Left ventricle myocardium inferior (tissue), 1 donor: Measurements from ENCODE around the gene NCOA1. TPM values are rescaled to one million over a fixed set of nuclear protein-coding genes. Genes with fewer than 3 reads are reported as not detected.
"Not testable (repeated sequence)": the region's sequence is repeated elsewhere in the genome, so short reads cannot be mapped to it uniquely, and the experiment has no call there.

Experiments
- DNase-seq: peaks from one replicate; pipeline ENCODE4 v3.0.0-alpha.2; 2020
- H3K27ac ChIP-seq: fragments of 200-600 bp; replicated peaks from 2 replicates; pipeline ENCODE4 v1.8.0; 2021
- H3K27me3 ChIP-seq: fragments of 200-600 bp; 2 replicates; pipeline ENCODE4 v1.8.0; 2021; ENCODE audit warnings: low read depth
- H3K36me3 ChIP-seq: fragments of 200-600 bp; 2 replicates; pipeline ENCODE4 v1.8.0; 2021
- H3K4me1 ChIP-seq: fragments of 200-600 bp; 2 replicates; pipeline ENCODE4 v1.8.0; 2021
- H3K4me3 ChIP-seq: fragments of 200-600 bp; 2 replicates; pipeline ENCODE4 v1.8.0; 2021; ENCODE audit warnings: mild to moderate bottlenecking, moderate library complexity
- H3K9me3 ChIP-seq: fragments of 200-600 bp; replicated peaks from 2 replicates; pipeline ENCODE4 v1.8.0; 2021
- CTCF ChIP-seq: fragments of 200-600 bp; IDR thresholded peaks from 2 replicates; pipeline ENCODE4 v1.8.0; 2021; ENCODE audit warnings: antibody characterized with exemption, mild to moderate bottlenecking, borderline replicate concordance
- intact Hi-C: fragments of 100-400 bp; cut with micrococcal nuclease; formaldehyde crosslinking; loops from one replicate; pipeline ENCODE4 v1.11.0; 2022
- total RNA-seq: library from RNA; stranded (reverse); fragmentation: NEBNext Ultra II Directional; extraction: Animal tissue kit (Norgen Biotek cat#: 25700); gene quantifications from one replicate; pipeline ENCODE4 v1.2.1, GENCODE V29; 2021
- donor health status: DM: no; HTN: yes; CAD: no; lungs with severe emphysema.

The NCOA1 gene
- total RNA-seq, 1 donor from 2014 or later: 26.9 TPM

- TF ChIP-seq CTCF: no peak
- Histone ChIP-seq H3K36me3 (peaks cover 6% of the 10 kb centered on the region), H3K27me3 (no peaks in the 10 kb centered on the region), H3K4me3 (peak overlapping the region; percentile 79), H3K27ac (peak overlapping the region; percentile 99), H3K9me3 (no peaks in the 10 kb centered on the region), H3K4me1 (peaks cover 21% of the 10 kb centered on the region)
- intact Hi-C loops: no loop called here
- DNase-seq: no peak
Measured at GRCh38 chr2:24793761-24794435, 302.8 kb downstream of the NCOA1 start.

GRCh38 chr2:24797644-24798043 is 306.6 kb downstream of the NCOA1 start:
- Histone ChIP-seq H3K36me3 (peaks cover 4% of the 10 kb centered on the region), H3K9me3 (peaks cover 4% of the 10 kb centered on the region), H3K27ac (no peak overlapping the region), H3K4me3 (no peak overlapping the region), H3K4me1 (peaks cover 11% of the 10 kb centered on the region), H3K27me3 (no peaks in the 10 kb centered on the region)
- intact Hi-C loops: no loop called here
- DNase-seq: no peak
- TF ChIP-seq CTCF: no peak

GRCh38 chr2:24800487-24800886 is 309.4 kb downstream of the NCOA1 start:
- H3K4me1 ChIP-seq, H3K4me3 ChIP-seq, H3K27me3 ChIP-seq, H3K9me3 ChIP-seq, H3K27ac ChIP-seq, intact Hi-C loops, DNase-seq, H3K36me3 ChIP-seq: not testable (repeated sequence)

- H3K27me3 ChIP-seq, H3K4me3 ChIP-seq, intact Hi-C loops, H3K4me1 ChIP-seq, DNase-seq, H3K27ac ChIP-seq: not testable (repeated sequence)
- H3K9me3 ChIP-seq: peaks cover 18% of the 10 kb centered on the region
- peaks cover 12% of the 10 kb centered on the region for H3K36me3 ChIP-seq
Measured at GRCh38 chr2:24805811-24806660, 315.0 kb downstream of the NCOA1 start.

GRCh38 chr2:24806661-24807036 is 315.6 kb downstream of the NCOA1 start:
- Histone ChIP-seq H3K27ac (no peak overlapping the region), H3K9me3 (peaks cover 16% of the 10 kb centered on the region), H3K36me3 (peaks cover 12% of the 10 kb centered on the region), H3K4me1 (no peaks in the 10 kb centered on the region), H3K27me3 (no peaks in the 10 kb centered on the region), H3K4me3 (no peak overlapping the region)
- intact Hi-C loops: no loop called here
- DNase-seq: no peak
- no peak for TF ChIP-seq CTCF

- DNase-seq: no peak
- H3K4me1 ChIP-seq: no peaks in the 10 kb centered on the region
- intact Hi-C loops: no loop called here
- H3K27me3 ChIP-seq: no peaks in the 10 kb centered on the region
- no peak overlapping the region for H3K4me3 ChIP-seq
- no peak overlapping the region for H3K27ac ChIP-seq
- peaks cover 14% of the 10 kb centered on the region for H3K9me3 ChIP-seq
- peaks cover 12% of the 10 kb centered on the region for H3K36me3 ChIP-seq
- TF ChIP-seq CTCF: no peak
Measured at GRCh38 chr2:24809316-24810007, 318.4 kb downstream of the NCOA1 start.
